NCI-H510A treated with DMSO at 0.1 percent for 48 hours (cell line): ENCODE data around the gene TMEM183A.

ENCODE experiments used
- DNase-seq: peaks from one replicate; lab custom pipeline; 2025; lab: John Stamatoyannopoulos, UW

The TMEM183A gene

DNA sequence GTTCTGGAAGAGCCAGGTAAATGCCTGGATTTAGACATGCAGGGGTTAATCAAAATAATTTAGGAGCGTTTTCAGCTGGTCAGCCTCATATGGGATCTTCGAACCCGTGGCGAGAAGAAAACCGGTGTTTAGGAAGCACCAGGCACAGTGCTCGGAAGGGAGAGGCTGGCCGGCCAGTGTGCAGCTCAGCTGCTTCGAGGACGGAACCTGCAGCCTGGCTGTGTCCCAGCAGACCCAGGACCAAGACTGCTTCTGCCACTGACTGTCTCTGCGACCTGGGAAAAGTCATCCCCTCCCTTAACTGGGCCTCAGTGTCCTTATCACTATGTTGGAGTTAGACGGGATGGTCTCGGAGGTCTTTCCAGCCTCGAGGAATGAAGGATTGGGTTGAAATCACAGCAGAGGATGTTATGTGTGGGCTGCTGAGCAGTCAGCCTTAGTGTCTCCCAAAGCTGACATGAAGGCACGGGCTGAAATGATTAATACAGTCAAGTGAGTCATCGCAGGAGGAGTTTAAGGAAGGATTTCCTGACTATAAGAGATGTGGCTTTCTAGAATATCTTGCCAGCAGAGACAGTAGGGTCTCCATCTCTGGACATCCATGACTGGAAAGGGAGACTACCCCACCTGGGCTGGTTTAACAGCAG lies 39.9 kb downstream of the TMEM183A start:
- no peak for DNase-seq

DNA sequence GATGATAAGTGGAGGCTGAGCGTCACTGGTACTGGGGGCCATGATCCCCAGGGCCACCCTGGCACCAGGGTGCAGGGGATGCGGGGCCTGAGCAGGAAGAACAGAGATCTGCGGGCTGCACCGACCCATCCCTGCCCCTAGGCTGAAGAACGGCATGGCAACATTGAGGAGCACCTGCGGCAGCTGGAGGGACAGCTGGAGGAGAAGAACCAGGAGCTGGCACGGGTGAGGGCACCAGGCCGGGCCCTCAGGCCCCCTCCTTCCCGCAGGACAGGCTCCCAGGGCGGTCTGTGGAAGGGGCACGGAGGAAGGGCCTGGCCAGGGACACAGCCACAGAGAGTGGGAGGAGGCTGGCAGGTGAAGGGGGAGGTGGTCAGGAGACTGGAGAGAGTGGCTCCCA lies 40.9 kb downstream of the TMEM183A start:
- DNase-seq, result peak; percentile 61

DNA sequence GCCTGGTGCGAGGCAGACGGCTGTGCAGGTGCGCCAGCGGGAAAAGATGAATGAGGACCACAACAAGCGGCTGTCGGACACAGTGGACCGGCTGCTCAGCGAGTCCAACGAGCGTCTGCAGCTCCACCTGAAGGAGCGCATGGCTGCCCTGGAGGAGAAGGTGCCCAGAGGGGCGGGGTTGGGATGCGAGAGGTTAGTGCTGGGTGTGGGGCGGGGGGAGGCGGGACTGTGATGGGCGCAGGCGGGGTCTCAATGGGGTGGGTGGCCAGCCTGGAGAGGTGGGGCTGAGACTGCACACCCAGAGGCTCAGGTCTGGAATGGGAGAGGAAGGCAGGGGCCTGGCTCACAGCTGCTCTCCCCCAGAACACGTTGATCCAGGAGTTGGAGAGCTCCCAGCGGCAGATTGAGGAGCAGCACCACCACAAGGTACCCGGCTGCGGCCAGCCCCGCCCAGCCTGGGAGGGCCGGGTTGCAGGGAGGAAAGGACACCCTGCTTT lies 41.4 kb downstream of the TMEM183A start:
- peak; percentile 91 for DNase-seq

DNA sequence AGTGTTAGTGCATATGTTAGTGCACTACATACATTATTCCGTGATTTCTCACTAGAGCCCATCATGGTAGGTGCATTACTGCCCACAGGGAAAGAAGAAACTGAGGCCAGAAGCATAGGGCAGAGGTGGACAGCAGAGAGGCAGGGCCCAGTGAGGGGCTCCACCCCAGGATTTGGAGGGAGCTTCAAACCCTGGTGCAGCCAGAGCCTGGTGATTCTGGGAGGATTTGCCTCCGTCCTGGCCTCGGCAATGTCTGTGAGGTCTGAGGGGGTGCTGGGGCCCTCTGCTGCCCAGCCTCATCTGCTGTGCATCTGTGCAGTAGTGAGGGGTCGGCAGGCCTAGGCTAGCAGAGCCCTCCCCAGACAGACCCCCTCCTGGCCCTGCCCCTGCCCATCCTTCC lies 41.9 kb downstream of the TMEM183A start:
- no peak for DNase-seq

DNA sequence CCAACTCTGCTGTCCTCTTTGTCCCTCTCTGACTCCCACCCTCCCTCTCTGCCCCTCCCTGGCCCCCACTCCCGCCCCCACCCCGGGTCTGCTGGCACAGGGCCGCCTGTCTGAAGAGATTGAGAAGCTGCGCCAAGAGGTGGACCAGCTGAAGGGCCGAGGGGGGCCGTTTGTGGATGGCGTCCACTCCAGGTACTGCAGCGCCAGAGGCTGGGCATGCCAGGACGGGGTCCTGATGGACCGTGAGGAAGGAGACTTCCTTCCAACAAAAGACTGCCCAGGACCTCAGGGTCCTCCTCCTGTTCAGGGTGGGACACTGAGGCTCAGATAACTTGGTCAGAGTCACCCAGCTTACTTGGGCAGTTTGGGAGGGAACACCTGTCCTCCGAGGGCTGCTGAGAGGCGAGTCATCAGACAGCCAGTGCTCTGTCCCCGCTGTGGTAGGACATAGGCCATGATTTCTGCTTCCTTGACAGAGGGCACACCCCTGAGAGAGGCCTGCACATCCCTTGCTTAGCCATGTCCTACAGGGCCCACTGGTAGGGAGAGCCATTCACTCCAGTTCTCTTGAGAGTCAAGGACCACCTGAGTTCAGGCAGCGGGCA lies 42.5 kb downstream of the TMEM183A start:
- no peak for DNase-seq

DNA sequence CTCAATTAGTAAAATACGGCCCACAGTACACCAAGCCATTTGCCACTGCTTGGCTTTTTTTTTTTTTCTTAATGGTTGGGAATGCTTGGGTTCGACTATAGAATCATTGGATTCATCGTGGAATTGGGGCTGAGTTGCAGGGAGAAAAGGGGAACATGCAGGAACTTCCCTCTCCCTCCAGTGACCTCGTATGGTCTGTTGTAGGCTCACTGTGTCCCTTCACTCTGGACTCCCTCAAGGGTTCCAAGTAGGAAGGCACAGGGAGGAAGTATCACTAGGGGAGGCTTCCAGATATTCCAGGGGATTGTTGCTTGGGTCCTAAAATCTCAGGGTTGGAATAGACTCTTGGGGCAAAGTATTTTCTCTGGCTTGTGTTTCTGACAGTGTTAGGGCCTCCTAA lies 43.7 kb downstream of the TMEM183A start:
- DNase-seq, result no peak

DNA sequence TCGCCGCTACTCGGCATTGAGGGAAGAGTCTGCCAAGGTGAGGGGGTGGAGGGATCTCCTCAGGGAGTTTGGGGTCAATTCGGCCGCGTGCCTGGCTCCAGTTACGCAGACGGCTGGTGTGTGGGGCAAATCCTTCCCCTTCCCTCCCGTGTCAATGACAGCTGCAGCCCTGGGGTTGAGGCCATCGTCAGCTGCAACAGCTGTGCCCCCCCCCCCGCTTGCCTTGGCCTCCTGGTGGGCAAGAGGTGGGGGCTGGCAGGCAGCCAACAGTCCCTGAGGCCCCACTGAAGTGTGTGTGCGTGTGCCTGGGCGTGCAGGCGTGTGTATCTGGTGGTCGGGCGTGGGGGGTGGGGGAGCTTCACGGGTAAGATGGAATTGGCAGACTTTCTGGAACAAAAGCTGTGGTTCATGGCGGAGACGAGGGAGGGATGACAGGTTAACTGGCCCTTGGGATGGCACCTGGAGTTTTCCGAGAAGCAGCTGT lies 44.7 kb downstream of the TMEM183A start:
- DNase-seq, result peak; percentile 37

DNA sequence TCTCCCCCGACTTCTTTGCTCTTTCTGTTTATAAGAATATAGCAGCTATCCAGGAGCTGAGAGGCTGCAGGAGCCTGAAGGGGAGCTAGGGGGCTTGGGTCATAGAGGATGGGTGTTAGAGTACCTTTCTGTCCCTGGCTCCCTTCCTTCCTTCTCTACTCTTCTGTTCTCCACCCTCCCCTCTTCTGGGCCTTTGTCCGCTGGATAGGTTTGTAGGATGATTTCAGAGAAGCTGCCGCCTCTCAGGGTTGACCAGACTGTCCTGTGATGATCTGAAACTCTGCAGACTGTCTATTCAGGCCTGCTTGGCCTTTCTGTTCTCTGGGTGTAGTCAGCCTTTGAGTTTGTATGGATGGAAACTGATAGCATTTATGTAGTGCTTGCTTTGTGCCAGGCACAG lies 45.4 kb downstream of the TMEM183A start:
- no peak for DNase-seq

DNA sequence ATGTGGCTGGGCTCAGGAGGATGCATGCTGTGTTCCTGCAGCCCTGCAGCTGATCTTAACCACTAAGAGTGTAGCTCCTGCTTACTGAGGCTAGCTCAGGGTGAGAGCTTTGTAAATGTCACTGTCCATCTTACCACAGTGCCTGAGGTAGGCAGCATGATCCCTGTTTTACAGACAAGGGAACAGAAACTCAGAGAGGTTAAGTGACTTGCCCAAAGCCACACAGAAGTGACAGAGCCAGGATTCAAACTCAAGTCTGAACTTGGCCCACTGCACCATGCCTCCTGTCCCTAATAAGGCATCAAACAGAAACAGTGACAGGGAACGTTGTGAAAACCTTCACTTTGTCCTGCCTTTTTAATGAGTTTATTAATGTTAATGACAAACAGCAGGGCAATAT lies 47.0 kb downstream of the TMEM183A start:
- DNase-seq, result no peak

DNA sequence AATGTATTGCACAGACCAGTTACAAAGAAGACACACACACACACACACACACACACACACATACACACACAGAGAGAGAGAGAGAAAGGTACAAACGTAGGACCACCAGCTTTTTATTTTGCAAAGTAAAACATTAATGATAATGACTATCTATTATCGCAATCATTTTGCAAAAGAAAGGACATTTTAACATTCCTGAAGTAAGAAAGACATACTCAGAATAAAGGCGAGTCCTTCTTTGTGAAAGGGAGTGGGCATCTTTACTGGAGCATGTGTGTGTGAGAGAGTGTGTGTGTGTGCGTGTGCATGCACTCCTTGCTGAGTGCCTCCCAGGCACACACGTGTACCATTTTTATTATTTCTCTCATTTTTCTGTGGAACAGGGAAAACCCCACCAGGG lies 47.5 kb downstream of the TMEM183A start:
- DNase-seq, result no peak

DNA sequence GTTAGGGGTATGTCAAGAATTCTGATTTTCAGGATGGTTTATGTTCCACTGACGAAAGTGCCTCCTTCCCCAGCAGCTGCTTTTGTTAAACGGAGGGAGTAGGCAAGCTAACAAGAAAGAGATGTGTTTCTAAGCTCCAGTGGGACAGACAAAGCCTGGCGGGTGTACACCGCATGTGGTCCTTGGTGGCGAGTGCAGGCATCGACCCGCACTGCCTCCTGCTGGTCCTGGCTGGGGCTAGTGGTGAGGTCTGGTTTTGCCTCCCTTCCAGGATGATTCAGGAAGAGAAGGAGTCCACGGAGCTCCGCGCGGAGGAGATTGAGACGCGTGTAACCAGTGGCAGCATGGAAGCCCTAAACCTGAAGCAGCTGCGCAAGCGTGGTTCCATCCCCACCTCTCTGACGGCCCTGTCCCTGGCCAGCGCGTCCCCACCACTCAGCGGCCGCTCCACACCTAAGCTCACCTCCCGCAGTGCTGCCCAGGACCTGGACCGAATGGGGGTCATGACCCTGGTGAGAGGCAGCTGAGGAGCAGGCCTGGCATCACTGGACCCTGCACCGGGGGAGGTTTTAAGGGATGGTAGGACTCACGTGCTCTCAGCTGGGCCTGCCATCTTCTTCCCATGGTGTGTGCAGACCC lies 48.1 kb downstream of the TMEM183A start:
- DNase-seq, result no peak

DNA sequence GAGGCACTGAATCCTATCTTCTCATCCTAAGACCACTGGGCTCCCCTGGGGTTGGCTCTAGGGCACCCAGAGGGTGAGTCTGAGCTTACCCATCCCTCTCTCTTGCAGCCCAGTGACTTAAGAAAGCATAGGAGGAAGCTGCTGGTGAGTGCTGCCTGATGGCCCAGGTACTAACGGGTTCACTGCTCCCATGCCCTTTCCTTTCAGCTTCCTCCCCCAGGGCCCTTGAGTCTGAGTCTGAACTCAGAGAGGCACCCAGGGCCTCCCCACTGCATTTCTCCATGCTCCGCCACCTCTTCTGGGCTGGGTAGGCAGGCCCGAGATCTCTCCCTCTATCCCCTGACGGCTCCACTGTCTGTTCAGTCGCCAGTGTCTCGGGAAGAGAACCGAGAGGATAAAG lies 48.8 kb downstream of the TMEM183A start:
- DNase-seq, result no peak

DNA sequence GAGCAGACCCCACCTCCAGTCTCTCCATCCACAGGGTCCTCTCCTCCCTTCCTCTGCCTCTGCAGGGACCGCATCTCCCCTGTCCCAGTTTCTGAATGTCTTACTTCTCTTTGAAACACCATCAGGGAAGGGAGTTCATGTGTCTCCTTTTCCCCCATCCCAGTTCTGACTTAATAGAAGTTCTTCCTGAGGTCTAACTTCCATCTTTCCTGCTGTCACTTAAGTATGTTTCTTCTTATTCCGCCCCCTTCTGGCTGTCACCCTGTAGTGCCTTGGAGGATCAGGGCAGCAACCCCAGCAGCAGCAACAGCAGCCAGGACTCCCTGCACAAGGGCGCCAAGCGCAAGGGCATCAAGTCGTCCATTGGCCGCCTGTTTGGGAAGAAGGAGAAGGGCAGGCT lies 49.3 kb downstream of the TMEM183A start:
- DNase-seq, result no peak

DNA sequence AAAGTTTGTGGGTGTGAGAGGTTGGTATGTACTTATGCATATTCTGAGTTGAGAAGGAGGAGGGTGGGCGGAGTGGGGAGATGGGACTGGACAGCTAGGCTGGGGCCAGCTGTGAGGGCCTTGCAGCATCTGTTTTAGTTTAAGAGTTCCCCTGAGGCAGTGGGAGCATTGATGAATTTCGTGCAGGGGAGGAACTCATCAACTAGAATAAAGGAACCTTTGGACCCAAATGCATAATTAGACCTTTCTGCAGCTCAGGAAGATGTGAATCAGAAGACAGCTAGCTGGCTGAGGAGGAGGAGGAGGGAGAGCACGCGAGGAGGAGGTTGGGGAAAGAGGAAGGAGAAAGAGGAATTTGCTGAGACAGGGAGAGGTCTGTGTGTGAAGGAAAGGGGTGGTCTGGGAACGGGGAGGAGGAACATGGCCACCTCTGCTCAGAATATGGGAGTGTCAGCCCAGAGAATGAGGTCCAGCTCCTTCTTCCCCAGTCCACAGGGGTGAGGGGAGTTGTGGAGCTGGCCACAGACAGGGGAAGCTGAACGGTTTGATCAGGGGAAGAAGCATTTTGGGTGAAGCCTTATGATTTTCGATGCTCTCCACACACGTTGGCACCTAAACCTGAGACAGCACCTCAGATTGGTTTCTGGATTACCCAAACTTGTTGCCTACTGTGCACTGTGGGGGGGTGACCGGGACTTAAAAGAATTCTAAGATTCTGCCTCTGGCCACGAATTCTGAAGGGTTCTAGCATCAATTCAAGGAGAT lies 50.9 kb downstream of the TMEM183A start:
- no peak for DNase-seq

DNA sequence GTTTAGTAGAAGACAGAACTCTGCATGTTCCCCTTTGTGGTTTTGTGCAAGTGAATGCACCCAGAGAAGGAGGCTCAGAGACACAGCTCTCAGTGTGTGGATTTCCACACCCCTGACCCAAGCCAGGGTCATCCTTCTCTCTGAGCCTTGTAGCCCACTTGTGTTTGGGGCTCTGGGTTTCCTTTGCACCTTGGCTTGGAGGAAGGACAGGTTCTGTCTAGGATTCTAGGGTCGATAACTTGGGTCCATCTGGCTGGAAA lies 51.4 kb downstream of the TMEM183A start:
- no peak for DNase-seq

DNA sequence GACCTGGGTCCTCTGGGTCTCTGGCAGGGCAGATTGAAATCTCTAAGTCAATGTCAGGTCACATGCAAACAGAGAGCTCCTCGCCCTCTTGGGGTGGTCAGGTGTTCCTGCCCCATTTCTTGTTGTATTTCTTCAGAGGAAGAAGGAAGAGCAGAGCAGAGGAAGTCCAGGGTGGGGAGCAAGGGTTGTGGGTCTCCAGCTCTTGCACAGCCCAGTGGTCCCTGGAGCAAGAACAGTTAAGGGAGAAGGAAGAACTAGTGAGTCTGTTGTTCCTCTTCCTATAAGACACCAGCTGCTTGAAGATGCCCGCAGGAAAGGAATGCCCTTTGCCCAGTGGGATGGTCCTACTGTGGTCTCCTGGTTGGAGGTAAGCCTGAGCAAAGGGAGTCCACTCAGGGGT lies 52.3 kb downstream of the TMEM183A start:
- no peak for DNase-seq

DNA sequence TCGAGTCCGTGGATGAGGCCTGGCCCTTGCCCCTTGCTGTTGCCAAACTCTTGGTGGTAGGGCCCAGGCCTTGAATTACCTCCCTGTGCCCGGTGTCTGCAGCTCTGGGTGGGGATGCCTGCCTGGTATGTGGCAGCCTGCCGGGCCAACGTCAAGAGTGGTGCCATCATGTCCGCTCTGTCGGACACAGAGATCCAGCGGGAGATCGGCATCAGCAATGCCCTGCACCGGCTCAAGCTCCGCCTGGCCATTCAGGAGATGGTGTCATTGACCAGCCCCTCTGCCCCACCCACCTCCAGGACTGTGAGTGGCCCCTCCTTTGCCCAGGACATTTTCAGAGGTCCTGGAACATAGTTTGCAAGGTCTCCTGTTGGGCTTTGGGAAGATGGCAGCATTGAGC lies 52.9 kb downstream of the TMEM183A start:
- no peak for DNase-seq

DNA sequence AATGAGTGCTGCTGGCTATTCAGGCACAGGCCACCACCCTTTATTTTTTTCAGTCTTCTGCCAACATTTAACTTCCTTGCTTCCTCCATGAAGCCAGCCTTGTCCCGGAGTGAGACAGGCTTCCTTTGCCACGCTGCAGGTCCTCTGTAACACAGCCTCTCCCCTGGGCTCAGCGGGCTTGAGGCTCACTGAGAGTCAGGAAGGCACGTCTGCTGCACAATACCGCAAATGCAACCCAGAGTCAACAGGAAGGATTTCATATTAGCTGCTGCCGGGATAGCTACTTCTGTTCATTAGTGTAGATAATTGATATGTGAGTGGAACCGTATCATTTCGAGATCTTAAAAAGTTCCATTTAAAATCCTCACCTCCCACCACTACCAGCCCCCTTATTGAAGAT lies 56.1 kb downstream of the TMEM183A start:
- no peak for DNase-seq

DNA sequence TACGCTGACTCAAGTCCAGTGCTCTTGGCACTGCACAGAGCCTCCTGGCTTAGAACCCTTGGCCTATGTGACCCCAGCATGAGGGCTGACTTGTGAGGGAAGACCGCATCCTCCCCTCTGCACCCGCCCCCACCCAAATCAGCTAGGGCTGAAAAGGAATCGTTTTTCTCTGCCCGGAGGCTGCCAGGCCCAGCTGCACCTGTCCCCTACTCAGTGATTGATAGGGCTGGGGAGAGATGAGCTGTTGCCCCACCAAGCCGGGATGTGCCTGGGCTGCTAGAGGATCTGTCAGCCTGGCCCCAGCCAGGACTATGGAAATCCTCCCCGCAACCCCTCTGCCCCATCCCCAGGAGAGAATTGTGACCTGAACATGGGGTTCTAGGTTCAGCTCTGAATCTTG lies 58.0 kb downstream of the TMEM183A start:
- DNase-seq, result no peak

DNA sequence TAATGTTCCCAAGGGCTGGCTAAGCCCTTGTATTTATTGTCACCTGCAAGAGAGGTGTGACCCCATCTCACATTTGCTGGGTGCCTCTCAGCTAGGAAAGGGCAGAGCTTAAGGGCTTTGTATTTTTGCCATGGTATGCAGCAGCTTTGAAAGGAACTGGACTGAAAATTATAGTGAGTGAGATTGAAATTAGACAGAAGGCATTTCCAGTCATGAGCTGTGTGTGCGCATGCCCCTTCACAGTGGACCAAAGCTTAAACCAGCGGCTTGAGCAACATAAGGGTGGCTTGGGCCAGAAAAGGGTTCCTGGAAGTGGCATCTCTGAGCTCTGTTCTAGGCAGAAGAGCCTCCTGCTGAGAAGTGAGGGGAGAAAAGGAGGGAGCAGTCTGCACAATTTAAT lies 58.8 kb downstream of the TMEM183A start:
- DNase-seq, result no peak

DNA sequence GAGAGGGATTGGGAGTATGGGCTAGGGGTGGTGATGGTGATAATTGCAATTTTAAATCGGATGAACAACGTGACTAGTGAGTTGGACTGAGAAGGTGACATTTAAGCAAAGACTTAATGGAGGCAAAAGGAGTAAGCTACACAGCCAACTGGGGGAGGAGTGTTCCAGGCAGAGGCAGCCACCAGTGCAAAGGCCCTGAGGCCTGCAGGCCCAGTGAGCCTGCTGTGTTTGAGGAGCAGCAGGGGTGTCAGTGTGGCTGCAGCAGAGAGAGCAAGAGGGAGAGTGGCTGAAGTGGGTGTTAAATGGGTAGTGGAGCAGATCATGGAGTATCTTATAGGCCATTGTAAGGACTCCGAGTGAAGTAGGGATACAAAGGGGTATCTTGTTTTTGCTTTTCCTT lies 59.8 kb downstream of the TMEM183A start:
- DNase-seq, result no peak

DNA sequence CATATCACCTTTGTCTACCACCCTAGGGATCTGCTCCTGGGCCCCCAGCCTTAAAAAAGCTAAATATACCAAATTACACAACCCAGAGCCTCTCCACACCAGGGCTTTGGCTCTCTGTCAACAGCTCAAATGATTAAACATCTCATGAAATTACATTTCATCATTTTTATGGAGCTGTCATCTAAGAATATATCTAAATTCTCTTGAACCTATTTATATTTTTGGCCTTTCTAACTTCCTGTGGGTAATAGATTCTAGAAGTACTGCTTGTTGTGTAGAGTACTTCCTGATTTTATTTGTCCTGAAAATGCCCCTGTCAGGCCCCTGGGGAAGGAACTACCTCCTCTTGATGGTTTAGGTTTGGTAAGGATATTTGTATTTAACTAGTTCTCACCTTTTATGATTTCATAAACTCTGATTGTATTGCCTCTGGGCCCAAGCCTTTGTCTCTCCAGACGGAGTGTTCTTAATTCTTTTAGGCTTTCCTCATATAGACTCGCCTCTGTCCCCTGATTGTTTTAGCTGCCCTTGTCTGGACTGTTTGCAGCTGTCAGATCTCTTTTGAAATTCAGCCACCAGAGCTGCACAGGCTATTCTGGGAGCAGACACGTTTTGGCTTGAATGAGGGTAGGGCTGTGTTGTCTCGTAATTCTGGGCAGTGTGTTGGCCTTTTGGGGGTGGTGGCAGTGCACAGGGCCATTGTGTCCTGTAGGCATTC lies 62.0 kb downstream of the TMEM183A start:
- DNase-seq, result no peak
